HG03175 (cell line): ENCODE results near the gene CD24.
"Not testable (repeated sequence)": the region's sequence is repeated elsewhere in the genome, so short reads cannot be mapped to it uniquely, and the experiment has no call there.

Experiments used
- ATAC-seq: cut with Tn5 transposase; IDR thresholded peaks from one replicate; pipeline ENCODE4 v1.9.1; 2021; ENCODE audit warnings: mild to moderate bottlenecking, moderate library complexity; ENCODE audit not compliant: unreplicated experiment

CD24 gene

GRCh38 chr6:106974336-106974998 is at the start of gene CD24:
TSS of gene CD24 (minus strand) at chr6:106974729. CDS start at chr6:106974646, 83 bp downstream.
- peak; percentile 19 for ATAC-seq

- no peak for ATAC-seq
Observed at GRCh38 chr6:107021446-107022185, 47.1 kb upstream of the CD24 start.

DNA sequence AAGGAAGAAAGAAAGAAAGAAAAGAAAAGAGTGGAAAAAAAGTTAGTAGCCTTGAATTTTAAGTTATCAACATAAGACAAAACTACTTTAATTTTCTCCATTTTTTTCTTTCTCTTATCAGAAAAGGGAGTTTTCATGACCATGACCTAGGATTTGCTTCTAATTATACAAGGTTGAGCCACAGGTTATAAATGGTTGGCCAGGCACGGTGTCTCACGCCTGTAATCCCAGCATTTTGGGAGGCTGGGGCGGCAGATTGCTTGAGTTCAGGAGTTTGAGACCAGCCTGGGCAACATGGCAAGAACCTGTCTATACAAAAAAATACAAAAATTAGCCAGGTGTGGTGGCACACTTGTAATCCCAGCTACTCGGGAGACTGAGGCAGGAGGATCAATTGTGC is 45.7 kb upstream of the CD24 start:
- no peak for ATAC-seq

GRCh38 chr6:107019628-107020027 is 45.1 kb upstream of the CD24 start:
- ATAC-seq, result not testable (repeated sequence)

- ATAC-seq, result no peak
Observed at GRCh38 chr6:107019047-107019446, 44.5 kb upstream of the CD24 start.

DNA sequence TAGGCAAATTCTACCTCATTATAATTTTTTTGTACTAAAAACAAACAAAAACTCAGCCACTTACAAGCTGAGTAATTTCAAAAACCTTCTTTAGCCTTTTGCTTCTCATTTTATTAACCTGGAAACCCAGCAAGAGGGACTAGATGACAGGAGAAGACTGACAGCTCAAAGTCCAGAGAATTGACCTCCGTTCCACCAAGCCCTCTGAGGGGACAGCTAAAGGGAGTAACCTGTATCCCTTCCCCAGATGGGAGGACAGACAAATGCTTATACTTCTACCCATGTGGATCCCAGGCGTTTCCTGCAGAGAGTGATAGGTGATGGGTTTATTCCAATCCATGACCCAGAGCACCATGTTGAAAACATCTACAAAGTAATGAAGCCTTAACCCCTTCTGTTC is 35.0 kb upstream of the CD24 start:
- no peak for ATAC-seq

- no peak for ATAC-seq
Observed at GRCh38 chr6:106997392-106998158, 23.0 kb upstream of the CD24 start.

DNA sequence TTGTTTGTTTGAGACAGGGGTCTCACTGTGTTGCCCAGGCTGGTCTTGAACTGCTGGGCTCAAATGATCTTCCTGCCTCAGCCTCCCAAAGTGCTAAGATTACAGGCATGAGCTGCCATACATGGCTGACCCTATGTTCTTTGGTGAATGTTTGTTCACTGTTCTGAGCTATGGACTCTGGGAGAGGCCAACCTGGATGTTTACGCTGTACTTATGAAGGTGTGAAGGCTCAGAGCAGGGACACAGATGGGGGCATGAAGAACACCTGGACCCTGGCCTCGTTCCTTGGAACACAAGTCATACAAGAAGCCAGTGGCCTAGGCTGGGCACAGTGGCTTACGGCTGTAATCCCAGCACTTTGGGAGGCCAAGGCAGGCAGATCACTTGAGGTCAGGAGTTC is 21.1 kb upstream of the CD24 start:
- ATAC-seq, result no peak

DNA sequence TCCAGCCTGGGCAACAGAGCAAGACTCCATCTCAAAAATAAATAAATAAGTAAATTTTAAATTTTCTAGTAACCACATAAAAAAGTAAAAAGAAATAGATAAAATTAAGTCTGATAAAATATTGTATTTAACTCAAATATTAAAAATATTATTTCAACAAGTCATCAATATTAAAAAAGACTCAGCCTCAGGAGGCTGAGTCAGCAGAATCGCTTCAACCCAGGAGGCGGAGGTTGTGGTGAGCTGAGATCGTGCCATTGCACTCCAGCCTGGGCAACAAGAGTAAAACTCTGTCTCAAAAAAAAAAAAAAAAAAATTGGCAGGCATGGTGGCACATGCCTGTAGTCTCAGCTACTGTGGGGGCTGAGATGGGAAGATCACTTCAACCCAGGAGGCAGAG is 15.2 kb upstream of the CD24 start:
- ATAC-seq, result not testable (repeated sequence)

- no peak for ATAC-seq
Observed at GRCh38 chr6:106988664-106989063, 14.1 kb upstream of the CD24 start.

GRCh38 chr6:106981926-106982325 is 7.4 kb upstream of the CD24 start:
- ATAC-seq, result no peak

DNA sequence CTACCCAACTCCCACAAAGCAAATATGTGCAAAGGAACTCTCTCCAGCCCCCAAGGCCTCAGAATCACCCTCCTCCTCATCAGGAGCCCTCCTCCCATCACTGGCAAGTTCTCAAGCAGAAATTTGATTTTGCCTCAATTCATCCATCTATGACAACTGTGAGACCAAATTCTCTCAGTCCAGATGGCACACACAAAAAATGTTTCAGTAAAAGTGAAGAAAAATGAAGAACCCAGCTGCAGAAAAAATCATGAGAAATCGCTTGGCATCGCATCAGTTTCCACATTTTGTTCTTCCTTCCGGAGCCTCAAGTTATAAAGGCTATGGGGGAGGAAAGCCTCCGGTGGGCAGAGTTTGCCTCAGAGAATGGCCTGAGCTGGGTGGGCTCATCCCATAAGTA is 6.4 kb upstream of the CD24 start:
- ATAC-seq, result no peak

GRCh38 chr6:106979435-106979884 is 4.9 kb upstream of the CD24 start:
- peak; percentile 60 for ATAC-seq

DNA sequence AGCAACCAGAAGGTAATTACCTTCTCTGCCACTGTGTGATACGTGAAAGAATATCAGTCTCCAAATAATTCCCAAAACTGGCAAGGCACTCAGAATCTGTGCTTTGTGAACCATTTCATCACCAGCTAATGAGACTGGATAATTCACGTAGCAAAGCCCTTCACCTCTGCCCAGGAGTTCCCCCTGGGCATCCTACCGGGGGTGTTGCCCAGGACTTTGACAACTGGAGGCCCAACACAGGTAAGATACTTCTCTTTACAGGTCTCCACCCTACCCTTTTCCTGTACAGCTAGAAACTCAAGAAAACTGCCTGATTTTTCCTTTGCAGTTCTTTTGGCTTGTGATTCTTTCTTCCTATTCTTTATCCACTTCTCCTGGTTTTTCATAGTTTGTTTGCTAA is 2.7 kb upstream of the CD24 start:
- no peak for ATAC-seq

GRCh38 chr6:106976270-106976669 is 1.7 kb upstream of the CD24 start:
- ATAC-seq, result no peak

- no peak for ATAC-seq
Observed at GRCh38 chr6:106975738-106976064, 1.2 kb upstream of the CD24 start.

DNA sequence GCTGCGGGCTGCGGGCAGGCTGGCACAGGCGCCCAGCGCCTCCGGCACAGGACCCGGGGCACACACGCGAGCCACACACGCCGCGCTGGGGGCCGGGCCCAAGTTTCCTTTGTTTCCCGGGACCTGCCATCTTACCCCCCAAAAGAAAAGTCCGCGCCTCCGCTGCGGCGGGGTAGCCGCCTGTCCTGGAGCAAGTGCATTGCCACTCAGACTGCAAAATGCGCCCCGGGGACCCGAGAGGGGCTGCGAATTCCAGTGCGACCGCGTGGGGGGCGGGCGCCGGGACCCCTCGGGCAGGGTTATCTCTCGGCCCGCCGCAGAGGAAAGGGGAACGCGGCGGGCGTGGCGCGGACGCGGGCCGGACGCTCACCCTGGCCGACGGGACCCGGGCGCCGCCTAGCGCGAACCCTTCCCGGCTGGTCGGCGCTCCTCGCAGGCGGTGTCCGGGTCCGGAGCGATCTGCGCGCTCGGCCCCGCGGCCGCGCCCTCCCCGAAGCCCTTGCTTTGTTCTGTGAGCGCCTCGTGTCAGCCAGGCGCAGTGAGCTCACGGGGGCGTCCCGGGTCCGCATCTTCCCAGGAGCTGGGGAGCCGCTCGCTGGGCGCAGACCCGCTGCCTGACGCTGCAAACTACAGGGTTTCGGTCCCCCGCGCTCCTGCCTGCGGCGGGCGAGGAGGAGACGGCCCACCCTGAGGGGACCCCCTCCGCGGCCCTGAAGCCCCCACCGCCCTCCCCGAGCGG is 639 bp upstream of the CD24 start:
- peak; percentile 53 for ATAC-seq

DNA sequence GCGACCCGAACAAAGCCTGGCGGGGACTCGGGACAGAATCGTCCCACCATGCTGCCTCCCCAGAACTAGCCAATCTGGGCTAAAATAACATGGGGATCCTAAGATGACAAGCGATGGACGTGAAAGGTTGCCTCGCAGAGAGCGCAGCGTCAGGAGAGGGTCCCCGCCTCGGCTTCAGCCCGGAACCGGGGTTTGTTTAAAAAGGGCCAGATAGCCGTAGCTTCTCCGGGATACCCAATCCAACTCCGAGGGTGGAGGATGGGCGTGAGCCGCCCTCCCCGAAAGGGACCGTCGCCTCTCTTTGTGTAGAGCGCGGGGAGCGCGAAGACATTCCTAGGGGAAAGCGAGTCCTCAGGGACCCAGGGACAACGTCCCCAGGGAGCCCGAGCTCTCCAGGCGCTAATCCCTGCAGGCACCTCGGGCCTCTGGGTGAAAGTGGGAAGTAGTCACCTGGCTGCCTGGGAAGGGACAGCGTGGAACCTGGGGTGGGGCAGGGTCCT is 643 bp downstream of the CD24 start:
- no peak for ATAC-seq

- ATAC-seq, result no peak
Observed at GRCh38 chr6:106973018-106973835, 1.3 kb downstream of the CD24 start.

DNA sequence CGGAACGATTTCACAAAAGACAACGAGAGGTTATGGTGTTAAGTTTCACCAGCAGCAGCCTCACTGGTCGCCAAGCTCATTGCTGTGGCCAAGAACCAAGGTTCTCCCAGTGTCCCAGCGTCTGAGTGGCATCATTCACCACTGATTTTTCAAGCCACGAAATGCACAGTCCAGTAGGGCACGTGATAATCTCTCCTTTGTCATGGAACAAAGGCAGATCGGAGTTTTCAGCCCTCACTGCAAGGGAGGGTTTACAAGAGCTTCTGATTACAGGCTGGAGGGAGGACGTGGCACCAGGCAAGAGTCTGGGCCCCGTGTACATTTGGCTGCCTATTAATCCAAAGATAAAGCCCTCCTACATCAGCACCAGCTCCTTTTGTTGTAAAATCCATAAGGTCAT is 2.0 kb downstream of the CD24 start:
- ATAC-seq, result no peak
